H1 (cell line): ENCODE measurements around the gene PPM1L. TPM values are rescaled to one million over a fixed set of nuclear protein-coding genes. Genes with fewer than 3 reads are reported as not detected.

Experiments used
- CTCF ChIA-PET: fragments of 300-600 bp; sonication (Branson Sonifier 250); formaldehyde crosslinking; loops from one replicate; lab custom pipeline; 2021; ENCODE audit not compliant: partially characterized antibody; lab: Charles Lee
- POLR2A ChIA-PET: fragments of 300-600 bp; sonication (Branson Sonifier 250); formaldehyde crosslinking; loops from one replicate; lab custom pipeline; 2021; ENCODE audit warnings: inconsistent platforms; ENCODE audit not compliant: partially characterized antibody; lab: Charles Lee
- DNase-seq, 2 experiments: peaks; one replicate each; pipeline versions ENCODE4 v3.0.0 to v3.0.0-alpha.2; 2010 to 2022; ENCODE audit warnings: low spot score in 2 of 2, low read depth in 1 of 2, mixed read lengths in 1 of 2
- FAIRE-seq: peaks from 2 replicates; lab custom pipeline; 2011; peaks lifted over from hg19 to GRCh38; lab: Jason Lieb, UNC
- H2AFZ ChIP-seq: 2 replicates; pipeline ENCODE4 v1.8.1; 2012; ENCODE audit warnings: low read length, inconsistent platforms
- H2AK5ac ChIP-seq: 2 replicates; pipeline ENCODE4 v1.6.1; 2013; ENCODE audit warnings: low read depth, low read length
- H2BK120ac ChIP-seq: replicated peaks from 2 replicates; pipeline ENCODE3; 2013; ENCODE audit warnings: low read depth, low read length, inconsistent platforms
- H2BK12ac ChIP-seq: 2 replicates; pipeline ENCODE4 v1.6.1; 2013; ENCODE audit warnings: low read depth, low read length
- H2BK15ac ChIP-seq: 2 replicates; pipeline ENCODE4 v1.6.1; 2013; ENCODE audit warnings: low read length
- H2BK20ac ChIP-seq: 2 replicates; pipeline ENCODE4 v1.6.1; 2013; ENCODE audit warnings: low read length
- H2BK5ac ChIP-seq: 2 replicates; pipeline ENCODE4 v1.6.1; 2013; ENCODE audit warnings: low read depth, low read length
- H3K14ac ChIP-seq: 2 replicates; pipeline ENCODE4 v1.6.1; 2013; ENCODE audit warnings: inconsistent platforms; ENCODE audit not compliant: insufficient read length
- H3K18ac ChIP-seq: 2 replicates; pipeline ENCODE4 v1.6.1; 2013; ENCODE audit warnings: low read length; ENCODE audit errors: extremely low read depth
- H3K23ac ChIP-seq: 2 replicates; pipeline ENCODE4 v1.6.1; 2013; ENCODE audit warnings: inconsistent platforms; ENCODE audit not compliant: insufficient read length
- H3K23me2 ChIP-seq: 2 replicates; pipeline ENCODE4 v1.6.1; 2013; ENCODE audit warnings: low read depth, low read length
- H3K27ac ChIP-seq: 2 replicates; pipeline ENCODE4 v1.6.1; 2011; ENCODE audit warnings: low read depth, low read length, inconsistent platforms
- H3K27me3 ChIP-seq, 4 experiments: replicated peaks in 1 of 4; 1 replicate in 1 of 4; 2 replicates in 3 of 4; pipeline versions ENCODE4 v1.6.1 to v1.8.1; 2011 to 2013; ENCODE audit warnings: low read length in 3 of 4, mild to moderate bottlenecking in 3 of 4, inconsistent platforms in 2 of 4, mixed read lengths in 2 of 4, moderate library complexity in 1 of 4; ENCODE audit not compliant: control insufficient read depth in 3 of 4, insufficient read depth in 3 of 4; ENCODE audit errors: extremely low read depth in 1 of 4
- H3K36me3 ChIP-seq, 4 experiments: 2 replicates each; pipeline versions ENCODE4 v1.6.1 to v1.8.1; 2011 to 2013; ENCODE audit warnings: mild to moderate bottlenecking in 4 of 4, low read length in 3 of 4, moderate library complexity in 2 of 4, control low read depth in 1 of 4, inconsistent platforms in 1 of 4; ENCODE audit not compliant: insufficient read depth in 4 of 4, control insufficient read depth in 2 of 4
- H3K4ac ChIP-seq: replicated peaks from 2 replicates; pipeline ENCODE3; 2013; ENCODE audit warnings: low read length, low read depth, mixed read lengths, inconsistent platforms; ENCODE audit not compliant: insufficient read length
- H3K4me1 ChIP-seq, 4 experiments: replicated peaks in 1 of 4; 1 replicate in 1 of 4; 2 replicates in 3 of 4; pipeline versions ENCODE4 v1.6.1 to v1.8.1; 2011 to 2013; ENCODE audit warnings: low read length in 3 of 4, inconsistent platforms in 2 of 4, mixed read lengths in 1 of 4; ENCODE audit not compliant: insufficient read depth in 4 of 4, control insufficient read depth in 3 of 4
- H3K4me2 ChIP-seq, 2 experiments: 2 replicates each; pipeline versions ENCODE4 v1.6.1 to v1.8.1; 2011 to 2013; ENCODE audit warnings: low read depth in 2 of 2, low read length in 2 of 2, control low read depth in 1 of 2, inconsistent platforms in 1 of 2, mild to moderate bottlenecking in 1 of 2; ENCODE audit not compliant: insufficient read depth in 1 of 2
- H3K4me3 ChIP-seq, 4 experiments: fragments of 200-600, 300-600 bp in 1 of 4; sonication (generic), shearing (Covaris generic), sonication (Bioruptor Twin) in 1 of 4; 2 replicates each; pipeline versions ENCODE4 v1.5.1 to v1.8.1; 2011 to 2016; ENCODE audit warnings: low read length in 4 of 4, low read depth in 3 of 4, control low read depth in 2 of 4, inconsistent platforms in 2 of 4, mild to moderate bottlenecking in 2 of 4, mixed read lengths in 1 of 4, moderate library complexity in 1 of 4; ENCODE audit not compliant: insufficient read depth in 2 of 4; ENCODE audit errors: extremely low read depth in 1 of 4
- H3K56ac ChIP-seq: replicated peaks from 2 replicates; pipeline ENCODE3; 2013; ENCODE audit warnings: low read depth, mild to moderate bottlenecking, mixed read lengths, low read length, inconsistent platforms; ENCODE audit not compliant: insufficient read length
- H3K79me1 ChIP-seq: 2 replicates; pipeline ENCODE4 v1.6.1; 2013; ENCODE audit warnings: low read depth, low read length, control low read depth
- H3K79me2 ChIP-seq, 2 experiments: 2 replicates each; pipeline versions ENCODE4 v1.6.1 to v1.8.1; 2012 to 2013; ENCODE audit warnings: low read length in 2 of 2, mild to moderate bottlenecking in 2 of 2, inconsistent platforms in 1 of 2; ENCODE audit not compliant: insufficient read depth in 2 of 2, control insufficient read depth in 1 of 2
- H3K9ac ChIP-seq, 4 experiments: replicated peaks in 1 of 4; 1 replicate in 1 of 4; 2 replicates in 3 of 4; pipeline versions ENCODE4 v1.6.1 to v1.8.1; 2011 to 2013; ENCODE audit warnings: low read depth in 3 of 4, low read length in 3 of 4, control low read depth in 2 of 4, mild to moderate bottlenecking in 2 of 4, moderate library complexity in 2 of 4, inconsistent platforms in 1 of 4; ENCODE audit errors: extremely low read depth in 1 of 4
- H3K9me3 ChIP-seq, 2 experiments: 2 replicates each; pipeline versions ENCODE4 v1.6.1 to v1.8.1; 2012 to 2013; ENCODE audit warnings: mild to moderate bottlenecking in 2 of 2, moderate library complexity in 2 of 2, control low read depth in 1 of 2, inconsistent platforms in 1 of 2, low read depth in 1 of 2, low read length in 1 of 2, mixed read lengths in 1 of 2; ENCODE audit not compliant: insufficient read depth in 2 of 2
- H4K20me1 ChIP-seq, 2 experiments: replicated peaks in 1 of 2; 2 replicates each; pipeline versions ENCODE3 to v1.8.1; 2011 to 2013; ENCODE audit warnings: inconsistent platforms in 2 of 2, low read length in 2 of 2, mild to moderate bottlenecking in 1 of 2; ENCODE audit not compliant: insufficient read depth in 2 of 2, control insufficient read depth in 1 of 2
- H4K5ac ChIP-seq: 2 replicates; pipeline ENCODE4 v1.6.1; 2013; ENCODE audit warnings: low read length, low read depth, mixed read lengths, inconsistent platforms; ENCODE audit not compliant: insufficient read length
- H4K8ac ChIP-seq: 2 replicates; pipeline ENCODE4 v1.8.0; 2013; ENCODE audit warnings: mild to moderate bottlenecking, moderate library complexity, low read length, inconsistent platforms; ENCODE audit not compliant: insufficient read depth; ENCODE audit errors: extremely low read depth
- H4K91ac ChIP-seq: replicated peaks from 2 replicates; pipeline ENCODE3; 2013; ENCODE audit warnings: low read length, mixed read lengths, inconsistent platforms; ENCODE audit not compliant: insufficient read length
- HDAC6 ChIP-seq: IDR thresholded peaks from one replicate; pipeline ENCODE4 v1.7.1; 2012; ENCODE audit warnings: low read depth, mild to moderate bottlenecking, inconsistent platforms, low read length, moderate library complexity
- KDM4A ChIP-seq: IDR thresholded peaks from one replicate; pipeline ENCODE4 v1.7.1; 2012; ENCODE audit warnings: low read depth, mild to moderate bottlenecking, moderate library complexity, low read length, inconsistent platforms; ENCODE audit not compliant: severe bottlenecking
- NANOG ChIP-seq: IDR thresholded peaks from 2 replicates; pipeline ENCODE4 v1.6.1; 2011; ENCODE audit warnings: low read length, low read depth, mild to moderate bottlenecking, inconsistent platforms; ENCODE audit not compliant: insufficient read depth, poor library complexity, severe bottlenecking
- NRF1 ChIP-seq: IDR thresholded peaks from 2 replicates; pipeline ENCODE4 v1.6.1; 2011; ENCODE audit warnings: mild to moderate bottlenecking, low read depth, low read length, improper control_type of control experiment
- polyA plus RNA-seq, 7 experiments: library from polyadenylated mRNA; depleted of rRNA in 3 of 7; stranded (reverse) in 5 of 7; unstranded in 2 of 7; fragments of >200 nt in 5 of 7; fragments of 200-250 nt in 2 of 7; gene quantifications; 1 replicate in 5 of 7; 2 replicates in 1 of 7; 4 replicates in 1 of 7; pipeline versions ENCODE4 v1.2.1 to v1.2.3, GENCODE V29; 2011 to 2013; ENCODE audit warnings: missing spikeins in 2 of 7, mixed read lengths in 2 of 7
- total RNA-seq: library from RNA; stranded (reverse); fragmentation: NEBNext Ultra II Directional; extraction: Animal tissue kit (Norgen Biotek cat#: 25700); gene quantifications from 2 replicates; pipeline ENCODE4 v1.2.1, GENCODE V29; 2021

PPM1L gene
- total and polyA plus RNA-seq, 2 of the 8 experiments (the other 6 are each of a cell fraction or from before 2014, with no cell fraction given): 2.8 to 18.1 TPM

DNA sequence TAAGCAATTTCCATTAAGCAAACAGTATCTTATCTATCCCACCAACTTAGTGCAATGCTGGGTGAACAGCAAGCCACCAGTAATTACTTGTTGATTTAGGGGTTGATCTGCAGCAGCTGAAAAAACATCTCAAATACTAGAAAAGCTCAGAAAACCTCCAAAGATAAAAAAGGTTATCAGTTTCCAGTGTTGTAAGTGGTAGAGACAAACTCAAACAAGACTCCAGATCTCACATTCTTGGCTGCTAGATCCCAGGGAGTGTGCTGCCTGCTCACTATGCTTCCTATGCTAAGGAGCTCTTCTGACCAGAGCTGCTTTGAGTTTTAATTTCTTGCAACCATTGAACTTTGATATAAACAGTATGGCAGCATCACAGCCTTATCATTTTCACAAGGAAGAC lies 337.9 kb downstream of the PPM1L start:
- Histone ChIP-seq H3K27me3 (no peaks in the 10 kb centered on the region), H3K79me2 (no peaks in the 10 kb centered on the region), H3K18ac (no peak overlapping the region), H3K14ac (no peak overlapping the region), H2BK5ac (no peak overlapping the region), H3K23ac (no peak overlapping the region), H3K9me3 (no peaks in the 10 kb centered on the region), H4K5ac (no peak overlapping the region), H2AFZ (no peak overlapping the region), H3K36me3 (no peaks in the 10 kb centered on the region), H2BK20ac (no peak overlapping the region), H3K79me1 (no peaks in the 10 kb centered on the region), H3K56ac (no peak overlapping the region), H2BK15ac (no peak overlapping the region), H2AK5ac (no peak overlapping the region), H4K20me1 (no peaks in the 10 kb centered on the region), H3K4me3 (no peak overlapping the region), H2BK12ac (no peak overlapping the region), H3K4me1 (no peaks in the 10 kb centered on the region), H3K4ac (no peak overlapping the region), H2BK120ac (no peak overlapping the region), H3K27ac (no peak overlapping the region), H4K8ac (no peak overlapping the region)
- ChIA-PET POLR2A (no interaction called here), CTCF (interaction anchor here (1.3 to 5.4 kb wide), 2 partner anchors 14 to 34 kb away, joined by 3 to 48 read pairs; partner anchors contain the start of gene B3GALNT1)
- FAIRE-seq: no peak
- TF ChIP-seq NRF1 (no peak), KDM4A (no peak), NANOG (no peak), HDAC6 (no peak)
- TF ChIP-seq, all 59 proteins: peak for 0
- DNase-seq: no peak
- Histone ChIP-seq H3K9ac (no peak overlapping the region), H3K4me2 (no peak overlapping the region), H4K91ac (no peak overlapping the region), H3K23me2 (no peaks in the 10 kb centered on the region)
